HG03442 (cell line): Measurements from ENCODE around the gene PITPNM3.

Experiments used
- ATAC-seq: cut with Tn5 transposase; IDR thresholded peaks from one replicate; pipeline ENCODE4 v1.9.1; 2021; ENCODE audit warnings: mild to moderate bottlenecking, moderate library complexity; ENCODE audit not compliant: unreplicated experiment

Gene PITPNM3

GRCh38 chr17:6551869-6552531 is 4.4 kb downstream of the PITPNM3 start:
- ATAC-seq, result no peak

- ATAC-seq, result no peak
Measured at GRCh38 chr17:6551356-6551755, 5.0 kb downstream of the PITPNM3 start.

- no peak for ATAC-seq
Measured at GRCh38 chr17:6549384-6550036, 6.8 kb downstream of the PITPNM3 start.

GRCh38 chr17:6548578-6549330 is 7.6 kb downstream of the PITPNM3 start:
- no peak for ATAC-seq

GRCh38 chr17:6548034-6548433 is 8.3 kb downstream of the PITPNM3 start:
- ATAC-seq, result no peak

GRCh38 chr17:6547336-6547735 is 9.0 kb downstream of the PITPNM3 start:
- ATAC-seq, result no peak

- ATAC-seq, result no peak
Measured at GRCh38 chr17:6546069-6546718, 10.2 kb downstream of the PITPNM3 start.

GRCh38 chr17:6545291-6545690 is 11.1 kb downstream of the PITPNM3 start:
- no peak for ATAC-seq

GRCh38 chr17:6544011-6544370 is 12.4 kb downstream of the PITPNM3 start:
- no peak for ATAC-seq

- ATAC-seq, result no peak
Measured at GRCh38 chr17:6543079-6544010, 13.0 kb downstream of the PITPNM3 start.

- no peak for ATAC-seq
Measured at GRCh38 chr17:6542577-6542976, 13.8 kb downstream of the PITPNM3 start.

GRCh38 chr17:6541886-6542285 is 14.5 kb downstream of the PITPNM3 start:
- no peak for ATAC-seq

GRCh38 chr17:6539871-6540270 is 16.5 kb downstream of the PITPNM3 start:
- ATAC-seq, result no peak

- no peak for ATAC-seq
Measured at GRCh38 chr17:6536566-6537065, 19.7 kb downstream of the PITPNM3 start.

GRCh38 chr17:6536053-6536452 is 20.3 kb downstream of the PITPNM3 start:
- no peak for ATAC-seq

GRCh38 chr17:6534846-6535514 is 21.4 kb downstream of the PITPNM3 start:
- ATAC-seq, result no peak

GRCh38 chr17:6532441-6532885 is 23.9 kb downstream of the PITPNM3 start:
- ATAC-seq, result no peak

- no peak for ATAC-seq
Measured at GRCh38 chr17:6531575-6531974, 24.8 kb downstream of the PITPNM3 start.

GRCh38 chr17:6530324-6530920 is 25.9 kb downstream of the PITPNM3 start:
- ATAC-seq, result no peak
